SK-N-MC (cell line): ENCODE results near the gene GRIP2.

ENCODE experiments used
- DNase-seq: peaks from one replicate; pipeline ENCODE4 v3.0.0-alpha.2; 2011; ENCODE audit warnings: low read depth, low spot score
- H3K27ac ChIP-seq: fragments of 200-600 bp; sonication (generic); 2 replicates; pipeline ENCODE4 v1.5.1; 2016; ENCODE audit warnings: mixed run types
- H3K36me3 ChIP-seq: fragments of 200-600 bp; sonication (generic); 2 replicates; pipeline ENCODE4 v1.6.1; 2017; ENCODE audit warnings: antibody characterized with exemption, low read length, mixed read lengths; ENCODE audit not compliant: insufficient read depth
- H3K4me3 ChIP-seq: fragments of 200-600 bp; sonication (generic); 2 replicates; pipeline ENCODE4 v1.5.1; 2016
- H3K9ac ChIP-seq: fragments of 200-600 bp; sonication (generic); 2 replicates; pipeline ENCODE4 v1.8.0; 2017; ENCODE audit warnings: mixed run types, mixed read lengths; ENCODE audit not compliant: insufficient read length
- H3K9me3 ChIP-seq: fragments of 200-600 bp; sonication (generic); 2 replicates; pipeline ENCODE4 v1.6.1; 2017; ENCODE audit warnings: low read depth, mild to moderate bottlenecking, antibody characterized with exemption, low read length, moderate library complexity, mixed read lengths
- EZH2 ChIP-seq: fragments of 200-600 bp; sonication (generic); IDR thresholded peaks from one replicate; pipeline ENCODE4 v1.6.1; 2017; ENCODE audit warnings: antibody characterized with exemption
- FOXP2 ChIP-seq: optimal IDR thresholded peaks from 2 replicates; pipeline ENCODE3; 2011; ENCODE audit warnings: mild to moderate bottlenecking, moderate library complexity; ENCODE audit not compliant: insufficient read depth; ENCODE audit errors: extremely low read length, control extremely low read depth
- POLR2AphosphoS5 ChIP-seq: IDR thresholded peaks from 2 replicates; pipeline ENCODE4 v1.6.1; 2012; ENCODE audit warnings: mild to moderate bottlenecking, low read depth, low read length, borderline replicate concordance

The GRIP2 gene

GRCh38 chr3:14455571-14456317 is 84.4 kb downstream of the GRIP2 start:
- Histone ChIP-seq H3K36me3 (no peaks in the 10 kb centered on the region), H3K4me3 (no peak overlapping the region), H3K9me3 (no peaks in the 10 kb centered on the region), H3K9ac (no peak overlapping the region), H3K27ac (no peak overlapping the region)
- TF ChIP-seq EZH2 (no peak), FOXP2 (no peak), POLR2AphosphoS5 (no peak)
- no peak for DNase-seq

- Histone ChIP-seq H3K9ac (no peak overlapping the region), H3K9me3 (no peaks in the 10 kb centered on the region), H3K27ac (no peak overlapping the region), H3K4me3 (no peak overlapping the region), H3K36me3 (no peaks in the 10 kb centered on the region)
- TF ChIP-seq FOXP2: no peak
- TF ChIP-seq POLR2AphosphoS5: no peak
- no peak for TF ChIP-seq EZH2
- DNase-seq: no peak
These were observed 85.4 kb downstream of the GRIP2 start for GRCh38 chr3:14454639-14455310.

- H3K9me3 ChIP-seq: no peaks in the 10 kb centered on the region
- no peak overlapping the region for H3K9ac ChIP-seq
- H3K36me3 ChIP-seq: no peaks in the 10 kb centered on the region
- TF ChIP-seq FOXP2 (no peak), EZH2 (no peak), POLR2AphosphoS5 (no peak)
- no peak overlapping the region for H3K27ac ChIP-seq
- no peak for DNase-seq
- no peak overlapping the region for H3K4me3 ChIP-seq
These were observed 86.1 kb downstream of the GRIP2 start for GRCh38 chr3:14453876-14454638.

GRCh38 chr3:14452740-14453710 is 87.1 kb downstream of the GRIP2 start:
- no peaks in the 10 kb centered on the region; the same call in 1 of the 2 replicates for H3K36me3 ChIP-seq
- no peak overlapping the region for H3K27ac ChIP-seq
- no peak for DNase-seq
- no peaks in the 10 kb centered on the region for H3K9me3 ChIP-seq
- H3K4me3 ChIP-seq: no peak overlapping the region
- no peak for TF ChIP-seq FOXP2
- no peak for TF ChIP-seq EZH2
- TF ChIP-seq POLR2AphosphoS5: no peak
- no peak overlapping the region for H3K9ac ChIP-seq

- Histone ChIP-seq H3K36me3 (peaks cover 7% of the 10 kb centered on the region; the same call in 1 of the 2 replicates), H3K4me3 (no peak overlapping the region), H3K9me3 (no peaks in the 10 kb centered on the region), H3K27ac (no peak overlapping the region), H3K9ac (no peak overlapping the region)
- no peak for DNase-seq
- TF ChIP-seq POLR2AphosphoS5: no peak
- TF ChIP-seq EZH2: no peak
- no peak for TF ChIP-seq FOXP2
These were observed 88.0 kb downstream of the GRIP2 start for GRCh38 chr3:14451844-14452739.

- Histone ChIP-seq H3K4me3 (no peak overlapping the region), H3K9ac (no peak overlapping the region), H3K9me3 (no peaks in the 10 kb centered on the region), H3K36me3 (peaks cover 11% of the 10 kb centered on the region; the same call in 1 of the 2 replicates), H3K27ac (no peak overlapping the region)
- DNase-seq: no peak
- no peak for TF ChIP-seq FOXP2
- TF ChIP-seq POLR2AphosphoS5: no peak
- no peak for TF ChIP-seq EZH2
These were observed 89.1 kb downstream of the GRIP2 start for GRCh38 chr3:14450922-14451606.

- Histone ChIP-seq H3K36me3 (peaks cover 11% of the 10 kb centered on the region; the same call in 1 of the 2 replicates), H3K9ac (no peak overlapping the region), H3K9me3 (no peaks in the 10 kb centered on the region), H3K27ac (no peak overlapping the region), H3K4me3 (no peak overlapping the region)
- TF ChIP-seq FOXP2 (no peak), EZH2 (no peak), POLR2AphosphoS5 (no peak)
- DNase-seq: no peak
These were observed 89.6 kb downstream of the GRIP2 start for GRCh38 chr3:14450506-14450905.
